Hematopoietic multipotent progenitor cell treated with erythropoietin and hydrocortisone succinate and interleukin-3 and kit ligand, for 17 days (in vitro differentiated cells): Measurements from ENCODE around the gene TLL2.

Source experiments
- DNase-seq: peaks from one replicate; pipeline ENCODE4 v3.0.0-alpha.2; 2015; ENCODE audit warnings: low spot score

The TLL2 gene

GRCh38 chr10:96507044-96507443 lies 6.7 kb downstream of the TLL2 start:
- DNase-seq = no peak

- no peak for DNase-seq
Observed at GRCh38 chr10:96505150-96506136, 8.3 kb downstream of the TLL2 start.

- DNase-seq = no peak
Observed at GRCh38 chr10:96502561-96503282, 11.0 kb downstream of the TLL2 start.

- DNase-seq = no peak
Observed at GRCh38 chr10:96501985-96502384, 11.7 kb downstream of the TLL2 start.

- DNase-seq = no peak
Observed at GRCh38 chr10:96500519-96500918, 13.2 kb downstream of the TLL2 start.

- DNase-seq = no peak
Observed at GRCh38 chr10:96500050-96500449, 13.7 kb downstream of the TLL2 start.

- no peak for DNase-seq
Observed at GRCh38 chr10:96497391-96497790, 16.3 kb downstream of the TLL2 start.

- no peak for DNase-seq
Observed at GRCh38 chr10:96496281-96496925, 17.3 kb downstream of the TLL2 start.

GRCh38 chr10:96495544-96495943 lies 18.2 kb downstream of the TLL2 start:
- DNase-seq = no peak

GRCh38 chr10:96494694-96495093 lies 19.0 kb downstream of the TLL2 start:
- DNase-seq = no peak

GRCh38 chr10:96493871-96494525 lies 19.7 kb downstream of the TLL2 start:
- no peak for DNase-seq

GRCh38 chr10:96493254-96493653 lies 20.5 kb downstream of the TLL2 start:
- DNase-seq = no peak

GRCh38 chr10:96491303-96491702 lies 22.4 kb downstream of the TLL2 start:
- peak; percentile 43 for DNase-seq

GRCh38 chr10:96488161-96488935 lies 25.4 kb downstream of the TLL2 start:
- DNase-seq = no peak

GRCh38 chr10:96482815-96483588 lies 30.7 kb downstream of the TLL2 start:
- DNase-seq = no peak

- DNase-seq = no peak
Observed at GRCh38 chr10:96478355-96478754, 35.4 kb downstream of the TLL2 start.

- no peak for DNase-seq
Observed at GRCh38 chr10:96473866-96474265, 39.9 kb downstream of the TLL2 start.

- DNase-seq = no peak
Observed at GRCh38 chr10:96470116-96470743, 43.5 kb downstream of the TLL2 start.

- DNase-seq = no peak
Observed at GRCh38 chr10:96468845-96469244, 44.9 kb downstream of the TLL2 start.

- DNase-seq = no peak
Observed at GRCh38 chr10:96465599-96465998, 48.1 kb downstream of the TLL2 start.
